Activated CD4-positive, alpha-beta memory T cell treated with anti-CD3 and anti-CD28 coated beads for 36 hours (primary cell): ENCODE results near the gene DUSP16. TPM values are rescaled to one million over a fixed set of nuclear protein-coding genes. Genes with fewer than 3 reads are reported as not detected.

Experiments used
- CTCF ChIA-PET: fragments of 350-600 bp; sonication (Branson Sonifier 250); formaldehyde crosslinking; loops from one replicate; lab custom pipeline; 2021; ENCODE audit warnings: antibody characterized with exemption, inconsistent platforms; lab: Charles Lee
- POLR2A ChIA-PET: fragments of 350-600 bp; sonication (Branson Sonifier 250); formaldehyde crosslinking; loops from one replicate; lab custom pipeline; 2021; ENCODE audit warnings: antibody characterized with exemption; lab: Charles Lee
- DNase-seq: peaks from one replicate; pipeline ENCODE4 v3.0.0-alpha.2; 2020
- H3K27ac Mint-ChIP-seq: one replicate; pipeline ENCODE4 v1.8.0; 2021; ENCODE audit warnings: mixed read lengths
- H3K27me3 Mint-ChIP-seq: one replicate; pipeline ENCODE4 v1.8.0; 2021; ENCODE audit warnings: mixed read lengths
- H3K36me3 Mint-ChIP-seq: one replicate; pipeline ENCODE4 v1.8.0; 2021; ENCODE audit warnings: mixed read lengths
- H3K4me1 Mint-ChIP-seq: one replicate; pipeline ENCODE4 v1.8.0; 2021; ENCODE audit warnings: low read depth, mixed read lengths
- H3K4me3 Mint-ChIP-seq: one replicate; pipeline ENCODE4 v1.8.0; 2021; ENCODE audit warnings: mild to moderate bottlenecking, mixed read lengths
- H3K9me3 Mint-ChIP-seq: one replicate; pipeline ENCODE4 v1.8.0; 2021; ENCODE audit warnings: mixed read lengths
- intact Hi-C: fragments of 100-400 bp; cut with micrococcal nuclease; formaldehyde crosslinking; loops from one replicate; pipeline ENCODE4 v1.15.1; 2023
- total RNA-seq, 2 experiments: library from RNA; stranded (reverse); gene quantifications; one replicate each; pipeline ENCODE4 v1.2.3, GENCODE V29; 2021

DUSP16 gene
- total RNA-seq, 2 experiments from 2014 or later: 70.2 to 82.1 TPM

GRCh38 chr12:12491606-12492005 lies 71.1 kb downstream of the DUSP16 start:
- Mint-ChIP-seq H3K9me3 (no peaks in the 10 kb centered on the region), H3K4me3 (no peak overlapping the region), H3K36me3 (peaks cover 23% of the 10 kb centered on the region), H3K4me1 (peaks cover 44% of the 10 kb centered on the region), H3K27me3 (no peaks in the 10 kb centered on the region), H3K27ac (no peak overlapping the region)
- intact Hi-C loops: loop anchor here (1.0 kb wide), 1 partner anchor 9 kb away; no protein-coding TSS in a partner anchor
- DNase-seq: no peak
- ChIA-PET POLR2A (interaction anchor here (0.6 to 3.3 kb wide), 7 partner anchors 9 to 231 kb away, joined by 3 to 14 read pairs (median 6); no protein-coding TSS in a partner anchor), CTCF (interaction anchor here (0.6 to 1.5 kb wide), 6 partner anchors 12 to 114 kb away, joined by 3 to 6 read pairs (median 3); no protein-coding TSS in a partner anchor)

GRCh38 chr12:12488823-12489550 lies 73.7 kb downstream of the DUSP16 start:
- intact Hi-C loops: loop anchor here (1.0 kb wide), 1 partner anchor 16 kb away; no protein-coding TSS in a partner anchor
- CTCF ChIA-PET: interaction anchor here (1.7 to 2.1 kb wide), 2 partner anchors 15 to 112 kb away, joined by 5 to 10 read pairs; no protein-coding TSS in a partner anchor
- Mint-ChIP-seq H3K27ac (peak overlapping the region; percentile 99), H3K4me1 (peaks cover 41% of the 10 kb centered on the region), H3K9me3 (no peaks in the 10 kb centered on the region), H3K4me3 (no peak overlapping the region), H3K36me3 (peaks cover 38% of the 10 kb centered on the region), H3K27me3 (no peaks in the 10 kb centered on the region)
- POLR2A ChIA-PET: interaction anchor here (0.6 to 7.3 kb wide), 5 partner anchors 13 to 225 kb away, joined by 3 to 71 read pairs (median 3); no protein-coding TSS in a partner anchor
- DNase-seq: no peak

DNA sequence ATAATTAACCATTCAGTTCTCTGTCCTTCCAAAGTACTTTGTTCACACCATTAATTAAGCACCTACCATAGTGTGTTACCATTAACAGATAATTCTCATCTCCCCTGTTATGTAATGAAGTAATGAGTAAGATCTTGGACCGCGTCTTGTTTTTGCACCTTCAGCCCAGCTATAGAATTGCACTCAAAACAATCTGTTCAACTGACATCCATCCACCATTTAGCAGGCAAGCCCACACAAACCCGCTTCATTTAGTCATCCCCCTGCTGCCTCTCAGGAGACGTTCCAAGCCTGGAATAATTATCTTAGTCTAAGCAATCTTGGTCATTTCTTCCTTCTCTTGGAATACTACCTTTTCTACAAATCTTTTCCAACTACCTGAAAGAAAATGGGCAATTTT lies 74.4 kb downstream of the DUSP16 start:
- H3K4me3 Mint-ChIP-seq: no peak overlapping the region

DNA sequence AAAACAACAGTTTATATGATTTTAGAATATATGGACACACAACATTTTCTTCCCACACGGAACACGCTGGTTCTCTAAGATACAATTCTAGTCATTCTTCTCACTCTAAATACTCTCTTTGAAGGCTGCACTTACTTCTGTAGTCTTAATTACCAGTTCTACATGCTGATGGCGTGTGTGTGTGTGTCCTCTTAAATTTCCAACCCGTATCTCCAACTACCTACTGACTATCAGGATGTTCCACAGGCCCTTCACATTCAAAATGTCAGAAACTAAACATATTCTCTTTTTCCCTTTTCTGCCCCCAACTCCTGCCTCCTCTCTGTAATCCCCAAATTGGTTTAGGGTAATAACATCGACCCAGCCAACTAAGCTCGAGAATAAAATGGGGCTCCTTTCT lies 75.2 kb downstream of the DUSP16 start:
- Mint-ChIP-seq H3K4me1 (peaks cover 51% of the 10 kb centered on the region), H3K4me3 (no peak overlapping the region), H3K27me3 (no peaks in the 10 kb centered on the region), H3K9me3 (no peaks in the 10 kb centered on the region), H3K27ac (peak overlapping the region; percentile 99), H3K36me3 (peaks cover 48% of the 10 kb centered on the region)
- DNase-seq: no peak
- ChIA-PET CTCF (interaction anchor here (0.6 to 1.8 kb wide), 4 partner anchors 11 to 249 kb away, joined by 3 to 9 read pairs (median 5); no protein-coding TSS in a partner anchor), POLR2A (interaction anchor here (0.6 to 7.3 kb wide), 8 partner anchors 9 to 74 kb away, joined by 3 to 71 read pairs (median 4); no protein-coding TSS in a partner anchor)
- intact Hi-C loops: loop anchor here (2.0 kb wide), 1 partner anchor 13 kb away; no protein-coding TSS in a partner anchor

More for the DNA sequence above, 74.4 kb downstream of the DUSP16 start:
- Mint-ChIP-seq H3K9me3 (no peaks in the 10 kb centered on the region), H3K4me1 (peaks cover 47% of the 10 kb centered on the region), H3K27ac (peak overlapping the region; percentile 99), H3K36me3 (peaks cover 43% of the 10 kb centered on the region), H3K27me3 (no peaks in the 10 kb centered on the region)
- no peak for DNase-seq
- ChIA-PET CTCF (interaction anchor here (1.7 kb wide), 1 partner anchor 111 kb away, joined by 5 read pairs; no protein-coding TSS in a partner anchor), POLR2A (interaction anchor here (1.0 to 7.3 kb wide), 4 partner anchors 14 to 226 kb away, joined by 3 to 71 read pairs (median 3); no protein-coding TSS in a partner anchor)
- intact Hi-C loops: no loop called here

DNA sequence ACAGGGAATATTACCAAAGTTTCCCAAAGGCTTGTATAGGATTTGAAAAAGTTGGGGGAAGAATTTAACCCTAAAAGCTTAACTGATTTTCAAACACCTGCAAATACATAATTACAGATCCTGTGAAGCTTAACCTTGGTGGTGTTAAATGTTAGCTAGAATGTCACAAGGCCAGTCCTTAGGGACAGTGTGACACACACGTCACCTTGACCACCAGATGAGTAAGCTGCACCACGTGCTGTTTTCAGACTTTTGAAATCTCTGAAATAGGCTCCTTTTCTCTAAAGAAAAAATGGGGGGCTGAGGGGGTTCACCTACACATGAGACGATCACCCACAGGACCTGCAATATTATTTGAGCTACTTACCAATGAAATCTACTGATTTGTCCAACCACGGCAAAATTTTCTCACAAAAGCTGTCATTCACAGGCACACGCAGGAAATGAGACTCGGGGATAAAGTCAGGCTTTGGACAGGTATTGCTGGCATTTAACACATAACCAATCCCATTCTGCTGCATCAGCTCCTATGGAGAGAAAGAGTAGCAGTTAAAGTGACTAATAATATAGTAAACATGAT lies 75.9 kb downstream of the DUSP16 start:
- peaks cover 51% of the 10 kb centered on the region for H3K36me3 Mint-ChIP-seq
- H3K4me1 Mint-ChIP-seq: peaks cover 56% of the 10 kb centered on the region
- peak overlapping the region; percentile 99 for H3K27ac Mint-ChIP-seq
- no peaks in the 10 kb centered on the region for H3K27me3 Mint-ChIP-seq
- CTCF ChIA-PET: interaction anchor here (0.6 to 1.8 kb wide), 7 partner anchors 10 to 250 kb away, joined by 3 to 9 read pairs (median 6); partner anchors contain the start of gene DUSP16
- intact Hi-C loops: loop anchor here (1.0 to 2.0 kb wide), 2 partner anchors 11 to 14 kb away; no protein-coding TSS in a partner anchor
- POLR2A ChIA-PET: interaction anchor here (0.6 to 7.3 kb wide), 13 partner anchors 9 to 235 kb away, joined by 3 to 71 read pairs (median 4); partner anchors contain the start of gene BORCS5
- peak overlapping the region; percentile 6 for H3K4me3 Mint-ChIP-seq
- H3K9me3 Mint-ChIP-seq: no peaks in the 10 kb centered on the region
- peak; percentile 59 for DNase-seq

- intact Hi-C loops: loop anchor here (2.0 to 5.0 kb wide), 3 partner anchors 77 to 241 kb away; partner anchors contain the start of gene CREBL2
- Mint-ChIP-seq H3K27me3 (no peaks in the 10 kb centered on the region), H3K27ac (peak overlapping the region; percentile 99), H3K4me1 (peaks cover 76% of the 10 kb centered on the region), H3K4me3 (peak overlapping the region; percentile 81), H3K36me3 (peaks cover 69% of the 10 kb centered on the region), H3K9me3 (no peaks in the 10 kb centered on the region)
- DNase-seq: no peak
- CTCF ChIA-PET: interaction anchor here (0.9 to 3.4 kb wide), 5 partner anchors 8 to 107 kb away, joined by 3 to 25 read pairs (median 4); partner anchors contain the start of gene DUSP16
- POLR2A ChIA-PET: interaction anchor here (1.3 to 7.3 kb wide), 16 partner anchors 9 to 239 kb away, joined by 3 to 76 read pairs (median 7); partner anchors contain the start of genes BORCS5, CDKN1B and DUSP16
Measured at GRCh38 chr12:12483438-12483837, 79.2 kb downstream of the DUSP16 start.

DNA sequence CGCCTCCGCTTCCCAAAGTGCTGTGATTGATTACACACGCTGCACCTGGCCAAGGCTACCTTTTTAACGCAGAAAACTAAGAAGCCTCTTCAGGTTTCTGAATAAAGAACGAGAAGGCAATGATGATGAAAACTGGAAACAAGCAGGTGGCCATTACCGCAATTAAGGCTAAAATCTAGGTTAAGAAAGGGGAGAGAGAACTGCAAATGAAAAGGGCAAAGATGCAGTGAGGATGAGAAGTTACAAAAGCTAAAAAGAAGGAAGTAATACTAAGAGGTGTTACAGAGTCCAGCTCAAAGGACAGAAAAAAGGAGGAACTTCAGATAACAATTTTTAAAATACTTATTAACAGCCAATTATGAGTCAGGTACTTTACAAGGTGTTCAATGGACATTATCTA lies 79.7 kb downstream of the DUSP16 start:
- Mint-ChIP-seq H3K9me3 (no peaks in the 10 kb centered on the region), H3K36me3 (peaks cover 68% of the 10 kb centered on the region), H3K27ac (peak overlapping the region; percentile 99), H3K27me3 (no peaks in the 10 kb centered on the region), H3K4me3 (peak overlapping the region; percentile 81), H3K4me1 (peaks cover 74% of the 10 kb centered on the region)
- ChIA-PET POLR2A (interaction anchor here (0.7 to 7.3 kb wide), 18 partner anchors 8 to 239 kb away, joined by 3 to 76 read pairs (median 8); partner anchors contain the start of genes BORCS5 and CDKN1B), CTCF (interaction anchor here (0.9 to 3.4 kb wide), 4 partner anchors 21 to 106 kb away, joined by 3 to 25 read pairs (median 4); partner anchors contain the start of gene DUSP16)
- intact Hi-C loops: loop anchor here (1.0 to 5.0 kb wide), 6 partner anchors 9 to 242 kb away; partner anchors contain the start of gene CREBL2
- no peak for DNase-seq

- H3K4me1 Mint-ChIP-seq: peaks cover 74% of the 10 kb centered on the region
- CTCF ChIA-PET: interaction anchor here (0.6 to 3.4 kb wide), 5 partner anchors 22 to 106 kb away, joined by 3 to 25 read pairs (median 4); partner anchors contain the start of gene DUSP16
- H3K27me3 Mint-ChIP-seq: no peaks in the 10 kb centered on the region
- H3K27ac Mint-ChIP-seq: peak overlapping the region; percentile 99
- H3K36me3 Mint-ChIP-seq: peaks cover 69% of the 10 kb centered on the region
- H3K4me3 Mint-ChIP-seq: peak overlapping the region; percentile 81
- peak; percentile 52 for DNase-seq
- intact Hi-C loops: loop anchor here (1.0 to 5.0 kb wide), 6 partner anchors 8 to 243 kb away; partner anchors contain the start of gene CREBL2
- POLR2A ChIA-PET: interaction anchor here (0.5 to 7.3 kb wide), 26 partner anchors 8 to 714 kb away, joined by 3 to 76 read pairs (median 6); partner anchors contain the start of genes BORCS5, EMP1 and GPR19
- no peaks in the 10 kb centered on the region for H3K9me3 Mint-ChIP-seq
Measured at GRCh38 chr12:12482150-12482761, 80.4 kb downstream of the DUSP16 start.

- H3K27me3 Mint-ChIP-seq: no peaks in the 10 kb centered on the region
- ChIA-PET POLR2A (interaction anchor here (0.5 to 7.3 kb wide), 21 partner anchors 8 to 305 kb away, joined by 3 to 76 read pairs (median 6); partner anchors contain the start of genes BORCS5, DUSP16 and GPR19), CTCF (interaction anchor here (1.5 to 3.4 kb wide), 2 partner anchors 23 to 104 kb away, joined by 8 to 25 read pairs; no protein-coding TSS in a partner anchor)
- H3K36me3 Mint-ChIP-seq: peaks cover 73% of the 10 kb centered on the region
- H3K4me3 Mint-ChIP-seq: peak overlapping the region; percentile 50
- DNase-seq: peak; percentile 56
- peak overlapping the region; percentile 99 for H3K27ac Mint-ChIP-seq
- intact Hi-C loops: loop anchor here (1.0 to 5.0 kb wide), 6 partner anchors 7 to 243 kb away; partner anchors contain the start of gene CREBL2
- peaks cover 73% of the 10 kb centered on the region for H3K4me1 Mint-ChIP-seq
- no peaks in the 10 kb centered on the region for H3K9me3 Mint-ChIP-seq
Measured at GRCh38 chr12:12481631-12482030, 81.0 kb downstream of the DUSP16 start.

DNA sequence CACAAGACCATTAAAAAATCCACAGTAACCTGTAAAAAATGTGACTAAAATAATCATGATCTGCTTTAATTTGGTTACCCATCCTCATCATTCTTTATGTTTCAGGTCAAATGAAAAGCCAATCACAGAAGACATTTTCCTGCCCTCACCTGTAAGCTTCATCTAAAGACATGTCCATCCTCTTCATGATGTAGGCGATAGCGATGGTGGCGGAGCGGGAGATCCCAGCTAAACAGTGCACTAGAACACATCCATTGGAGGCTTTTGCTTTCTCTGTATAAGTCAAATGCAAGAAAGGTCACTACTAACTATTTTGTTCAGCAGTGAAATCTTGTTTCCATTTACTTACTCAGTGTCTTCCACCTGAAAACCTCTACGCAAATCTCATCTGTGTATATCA lies 82.6 kb downstream of the DUSP16 start:
- ChIA-PET CTCF (no interaction called here), POLR2A (interaction anchor here (0.6 to 7.3 kb wide), 8 partner anchors 11 to 166 kb away, joined by 3 to 76 read pairs (median 6); no protein-coding TSS in a partner anchor)
- Mint-ChIP-seq H3K27me3 (no peaks in the 10 kb centered on the region), H3K4me1 (peaks cover 80% of the 10 kb centered on the region), H3K9me3 (no peaks in the 10 kb centered on the region), H3K4me3 (no peak overlapping the region), H3K27ac (peak overlapping the region; percentile 99), H3K36me3 (peaks cover 76% of the 10 kb centered on the region)
- intact Hi-C loops: loop anchor here (5.0 kb wide), 1 partner anchor 132 kb away; the partner anchor contains the start of gene CREBL2
- DNase-seq: no peak
